Heart left ventricle (tissue), 16 donors: ENCODE results near the gene TNIK. TPM values are rescaled to one million over a fixed set of nuclear protein-coding genes. Genes with fewer than 3 reads are reported as not detected.

Experiments used
- ATAC-seq, 4 donors: fragments of 200-7000 bp; cut with Tn5 transposase; one replicate each; pipeline ENCODE4 v1.9.1; 2020 to 2022; ENCODE audit warnings: moderate library complexity in 4 of 4, mild to moderate bottlenecking in 3 of 4, moderate number of reproducible peaks in 1 of 4
- DNase-seq, 5 donors: peaks; one replicate each; pipeline ENCODE4 v3.0.0-alpha.2; 2020
- H3K27ac ChIP-seq, 12 donors: fragments of 200-600 bp; sonication (generic) in 4 of 12; one replicate each; pipeline versions ENCODE4 v1.5.0 to v1.8.0; 2016 to 2022; ENCODE audit warnings: mild to moderate bottlenecking in 2 of 12
- H3K27me3 ChIP-seq, 9 donors: fragments of 200-600 bp; sonication (generic) in 2 of 9; one replicate each; pipeline versions ENCODE4 v1.5.1 to v1.8.0; 2016 to 2022; ENCODE audit warnings: mild to moderate bottlenecking in 3 of 9
- H3K36me3 ChIP-seq, 9 donors: fragments of 200-600 bp; sonication (generic) in 2 of 9; one replicate each; pipeline versions ENCODE4 v1.5.0 to v1.8.0; 2018 to 2022; ENCODE audit warnings: mild to moderate bottlenecking in 2 of 9
- H3K4me1 ChIP-seq, 12 donors: fragments of 200-600 bp; sonication (generic) in 4 of 12; one replicate each; pipeline versions ENCODE4 v1.5.0 to v1.8.0; 2016 to 2022; ENCODE audit warnings: mild to moderate bottlenecking in 3 of 12
- H3K4me3 ChIP-seq, 12 donors: fragments of 200-600 bp; sonication (generic) in 4 of 12; one replicate each; pipeline versions ENCODE4 v1.5.0 to v1.8.0; 2017 to 2022; ENCODE audit warnings: mild to moderate bottlenecking in 9 of 12, moderate library complexity in 4 of 12
- H3K9me3 ChIP-seq, 12 donors: fragments of 200-600 bp; sonication (generic) in 4 of 12; one replicate each; pipeline versions ENCODE4 v1.5.0 to v1.8.0; 2016 to 2022; ENCODE audit warnings: mild to moderate bottlenecking in 1 of 12
- POLR2A ChIP-seq, 2 donors: fragments of 450-650 bp; IDR thresholded peaks; one replicate each; pipeline ENCODE4 v1.6.1; 2017; ENCODE audit warnings: antibody characterized with exemption in 2 of 2, mild to moderate bottlenecking in 2 of 2, moderate library complexity in 2 of 2
- WGBS, 4 donors: extraction: QIAGEN DNeasy Blood & Tissue Kit in 2 of 4; methylation state at CpG; one replicate each; pipeline versions ENCODE4 v1.1.5 to v1.1.7; 2013 to 2018; 5-methylcytosine and 5-hydroxymethylcytosine counted together
- intact Hi-C, 10 donors: fragments of 100-400 bp; cut with DNase I; formaldehyde crosslinking; loops; one replicate each; pipeline versions ENCODE4 v1.11.1 to v1.14.2; 2022
- polyA plus RNA-seq, 2 donors: library from polyadenylated mRNA; stranded (reverse); fragments of 200-250 nt; gene quantifications; one replicate each; pipeline ENCODE4 v1.2.3, GENCODE V29; 2013
- total RNA-seq, 9 donors: library from RNA; depleted of rRNA in 2 of 9; stranded (reverse); fragments of >200 nt in 2 of 9; fragmentation: NEBNext Ultra II Directional in 3 of 9; extraction: Animal tissue kit (Norgen Biotek cat#: 25700) in 3 of 9; gene quantifications; one replicate each; pipeline versions ENCODE4 v1.1.0 to v1.2.4, GENCODE V29; 2016 to 2023
- TF ChIP-seq, protein P1 (sequence below), 12 donors: fragments of 200-600 bp; sonication (generic) in 4 of 12; IDR thresholded peaks; one replicate each; pipeline versions ENCODE4 v1.5.0 to v1.8.0; 2018 to 2022; ENCODE audit warnings: antibody characterized with exemption in 12 of 12, mild to moderate bottlenecking in 5 of 12
- donor health status: ischemic (EF 13 %, LVEDD 7.1; RV severe dilation, severe dysfunction).
- donor health status: healthy with polysubstance abuse.
- donor health status: DM: no; HTN: yes; CAD: no.
- donor health status: DM: no; HTN: no; CAD: no.
- donor health status: ischemic (EF 25% LVEDD 6.9; RV normal size, moderate dysfunction).
- donor health status: ischemic (EF 25% LVEDD 5.7; RV mildly dilated, moderate dysfunction).
- donor health status: healthy.
- donor health status: DM: yes; HTN: yes; CAD: no.
- donor health status: ischemic (EF 35%, LVEDD 5.7; RV mildly dilated, moderate dysfunction).
- donor health status: nonischemic (EF 11% LVEDD 7.7; RV severe dilation, severe dysfunction).
- donor health status: DM: yes; HTN: yes; CAD: no.
- donor health status: PGD.
- donor health status: ischemic (EF 29% LVEDD 5.4; RV normal size, mild dysfunction).
- donor health status: nonischemic (EF 23%, LVEDD 6.1; RV moderate dilation, normal function).

Gene TNIK
- total and polyA plus RNA-seq, 11 donors, result 12.3 to 51.6 (median 32.4) TPM

DNA sequence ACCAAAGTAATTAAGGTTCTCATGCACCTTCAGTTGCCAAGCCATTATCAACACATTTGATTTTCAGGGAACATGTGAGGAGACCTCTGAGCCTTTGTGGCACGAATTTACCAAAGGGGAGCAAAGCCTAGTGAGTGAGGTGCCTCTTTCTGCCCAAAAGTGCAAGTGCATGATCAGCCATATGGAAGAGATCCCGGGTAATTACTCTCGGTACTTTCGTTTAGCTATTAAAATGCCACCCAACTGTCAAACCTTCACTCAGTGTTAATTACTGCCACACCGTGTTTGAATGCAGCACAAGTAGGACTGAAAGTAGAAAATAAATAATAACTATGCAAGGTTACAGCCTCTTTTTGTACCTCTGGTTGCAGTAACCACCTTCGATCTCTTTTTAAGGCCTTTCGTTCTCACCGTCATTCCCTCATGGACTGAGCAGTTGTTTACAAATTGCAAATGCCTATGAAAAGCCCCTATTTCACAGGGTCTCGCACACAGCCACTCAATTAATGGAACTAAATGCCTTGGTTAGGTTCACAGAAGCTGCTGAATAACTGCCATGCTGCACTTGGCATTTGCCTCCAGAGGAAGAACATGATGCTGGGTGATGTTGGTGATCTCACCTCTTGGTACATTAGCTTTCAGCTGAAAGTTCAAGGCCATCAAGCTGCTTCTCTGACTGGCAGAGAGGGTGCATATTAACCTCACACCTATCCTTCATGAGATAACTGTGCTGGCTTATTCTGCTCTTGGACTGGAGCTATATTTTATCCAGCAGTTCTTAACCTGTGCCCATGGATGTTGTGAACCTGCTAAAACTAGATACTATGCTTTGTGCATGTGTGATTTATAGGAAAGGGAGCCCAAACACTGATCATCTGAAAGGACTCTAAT lies 69.9 kb downstream of the TNIK start:
- TF ChIP-seq, protein P1, sequence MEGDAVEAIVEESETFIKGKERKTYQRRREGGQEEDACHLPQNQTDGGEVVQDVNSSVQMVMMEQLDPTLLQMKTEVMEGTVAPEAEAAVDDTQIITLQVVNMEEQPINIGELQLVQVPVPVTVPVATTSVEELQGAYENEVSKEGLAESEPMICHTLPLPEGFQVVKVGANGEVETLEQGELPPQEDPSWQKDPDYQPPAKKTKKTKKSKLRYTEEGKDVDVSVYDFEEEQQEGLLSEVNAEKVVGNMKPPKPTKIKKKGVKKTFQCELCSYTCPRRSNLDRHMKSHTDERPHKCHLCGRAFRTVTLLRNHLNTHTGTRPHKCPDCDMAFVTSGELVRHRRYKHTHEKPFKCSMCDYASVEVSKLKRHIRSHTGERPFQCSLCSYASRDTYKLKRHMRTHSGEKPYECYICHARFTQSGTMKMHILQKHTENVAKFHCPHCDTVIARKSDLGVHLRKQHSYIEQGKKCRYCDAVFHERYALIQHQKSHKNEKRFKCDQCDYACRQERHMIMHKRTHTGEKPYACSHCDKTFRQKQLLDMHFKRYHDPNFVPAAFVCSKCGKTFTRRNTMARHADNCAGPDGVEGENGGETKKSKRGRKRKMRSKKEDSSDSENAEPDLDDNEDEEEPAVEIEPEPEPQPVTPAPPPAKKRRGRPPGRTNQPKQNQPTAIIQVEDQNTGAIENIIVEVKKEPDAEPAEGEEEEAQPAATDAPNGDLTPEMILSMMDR (IDR thresholded peaks at IDR 0.05), result no peak
- no peak for TF ChIP-seq POLR2A (IDR thresholded peaks at IDR 0.05)
- Histone ChIP-seq H3K27ac (peak overlapping the region in 1 of 12 donors; percentile 10), H3K27me3 (no peaks in the 10 kb centered on the region), H3K4me1 (peaks cover 0 to 51% (median 21%) of the 10 kb centered on the region in 12 donors), H3K36me3 (no peaks in the 10 kb centered on the region), H3K9me3 (peaks cover 0 to 12% (median 0%) of the 10 kb centered on the region in 12 donors), H3K4me3 (no peak overlapping the region)
- no peak for DNase-seq
- ATAC-seq, result peak in 2 of 4 donors; percentile 62 to 73
- intact Hi-C loops, result loop anchor here in 1 of 10 donors (10.0 kb wide), 1 partner anchor 65 kb away; no protein-coding TSS in a partner anchor
- WGBS, 4 donors, result 86 to 89% (median 89%) methylated on average over 9 of the region's 9 CpGs

DNA sequence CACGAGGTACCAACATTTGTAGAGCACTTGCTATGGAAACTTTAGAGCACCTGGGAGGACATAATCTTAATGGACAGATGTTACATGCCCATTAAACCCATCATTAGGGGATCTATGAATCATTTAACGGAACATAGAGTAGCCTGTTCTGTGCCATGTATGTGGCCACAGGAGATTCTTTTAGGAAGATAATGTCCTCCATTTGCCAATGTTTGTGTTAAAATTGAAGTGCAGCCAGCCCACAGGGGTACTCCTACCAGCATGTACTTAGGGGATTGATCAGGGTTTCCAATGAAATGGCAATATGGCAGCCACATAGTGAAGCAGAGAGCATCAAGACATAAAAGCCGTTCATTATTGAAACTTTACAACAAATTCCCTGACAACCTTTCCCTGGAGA lies 70.7 kb downstream of the TNIK start:
- TF ChIP-seq POLR2A (IDR thresholded peaks at IDR 0.05), result no peak
- TF ChIP-seq, protein P1 (IDR thresholded peaks at IDR 0.05), result no peak
- Histone ChIP-seq H3K27ac (no peak overlapping the region), H3K4me3 (no peak overlapping the region), H3K4me1 (peaks cover 0 to 53% (median 22%) of the 10 kb centered on the region in 12 donors), H3K27me3 (no peaks in the 10 kb centered on the region), H3K9me3 (peaks cover 0 to 12% (median 0%) of the 10 kb centered on the region in 12 donors), H3K36me3 (no peaks in the 10 kb centered on the region)
- intact Hi-C loops, result loop anchor here in 1 of 10 donors (5.0 to 10.0 kb wide), 2 partner anchors 68 to 205 kb away; no protein-coding TSS in a partner anchor
- 76 to 93% (median 78%) methylated on average over 3 of the region's 3 CpGs for WGBS, 4 donors
- DNase-seq (no peak), ATAC-seq (no peak)

DNA sequence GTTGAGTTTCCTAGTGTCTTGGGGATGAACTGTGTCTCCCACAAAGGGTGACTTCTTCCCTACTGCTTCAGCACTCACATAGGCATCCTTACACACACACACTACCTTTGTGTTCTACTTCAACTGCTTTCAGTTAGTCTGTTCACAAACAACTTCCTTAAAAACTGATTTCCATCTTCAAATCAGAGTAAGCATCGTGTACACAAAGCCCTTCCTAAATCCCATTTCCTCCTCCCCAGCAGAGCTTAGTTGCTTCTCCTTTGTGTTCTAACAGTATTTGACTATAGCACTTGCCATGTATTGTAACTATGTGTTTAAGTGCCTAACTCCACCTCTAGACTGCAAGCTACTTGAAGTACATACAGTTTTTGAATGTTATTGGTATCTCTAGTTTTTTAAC lies 71.7 kb downstream of the TNIK start:
- H3K27me3 ChIP-seq, result no peaks in the 10 kb centered on the region
- DNase-seq, result no peak
- intact Hi-C loops, result loop anchor here in 1 of 10 donors (5.0 to 10.0 kb wide), 2 partner anchors 69 to 204 kb away; no protein-coding TSS in a partner anchor
- 58 to 65% (median 62%) methylated on average over 1 of the region's 1 CpG for WGBS, 4 donors
- H3K9me3 ChIP-seq, result peaks cover 0 to 12% (median 0%) of the 10 kb centered on the region in 12 donors
- no peak overlapping the region for H3K27ac ChIP-seq
- peaks cover 0 to 62% (median 23%) of the 10 kb centered on the region in 12 donors for H3K4me1 ChIP-seq
- no peak overlapping the region for H3K4me3 ChIP-seq
- TF ChIP-seq POLR2A (IDR thresholded peaks at IDR 0.05), result no peak
- TF ChIP-seq, protein P1 (IDR thresholded peaks at IDR 0.05), result no peak
- no peak for ATAC-seq
- no peaks in the 10 kb centered on the region for H3K36me3 ChIP-seq

DNA sequence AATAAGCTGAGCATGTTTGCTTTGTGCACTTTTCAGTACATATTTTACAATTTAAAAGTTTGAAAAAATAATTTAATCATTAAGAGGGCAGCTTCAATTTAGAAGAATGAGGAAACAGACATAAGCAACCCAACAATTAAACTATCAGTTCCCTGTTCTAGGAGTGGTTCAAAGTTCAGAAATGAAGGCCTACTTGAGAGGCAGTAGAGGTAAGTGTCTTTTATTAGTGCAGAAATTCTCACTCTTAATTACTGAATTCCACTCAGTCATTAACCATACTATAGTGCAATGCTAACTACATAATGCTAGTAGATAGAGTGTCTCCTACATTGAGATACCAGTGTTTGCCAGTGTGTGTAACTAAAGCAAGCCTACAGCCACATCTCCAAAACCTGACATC lies 73.1 kb downstream of the TNIK start:
- ATAC-seq, result no peak
- Histone ChIP-seq H3K27me3 (no peaks in the 10 kb centered on the region), H3K4me1 (peaks cover 0 to 62% (median 17%) of the 10 kb centered on the region in 12 donors), H3K9me3 (peaks cover 0 to 12% (median 0%) of the 10 kb centered on the region in 12 donors), H3K4me3 (no peak overlapping the region), H3K36me3 (no peaks in the 10 kb centered on the region), H3K27ac (no peak overlapping the region)
- no peak for DNase-seq
- TF ChIP-seq POLR2A (IDR thresholded peaks at IDR 0.05), result no peak
- TF ChIP-seq, protein P1 (IDR thresholded peaks at IDR 0.05), result no peak
- intact Hi-C loops, result loop anchor here in 1 of 10 donors (5.0 to 10.0 kb wide), 2 partner anchors 70 to 202 kb away; no protein-coding TSS in a partner anchor
